Hematopoietic multipotent progenitor cell treated with erythropoietin and hydrocortisone succinate and interleukin-3 and kit ligand, for 8 days (in vitro differentiated cells): ENCODE measurements around the gene ACSM5.
"Not testable (repeated sequence)": the region's sequence is repeated elsewhere in the genome, so short reads cannot be mapped to it uniquely, and the experiment has no call there.

ENCODE experiments used
- DNase-seq: peaks from one replicate; pipeline ENCODE4 v3.0.0-alpha.2; 2015

The ACSM5 gene

GRCh38 chr16:20459227-20459626 lies 49.9 kb downstream of the ACSM5 start:
- not testable (repeated sequence) for DNase-seq

GRCh38 chr16:20460313-20460712 lies 51.0 kb downstream of the ACSM5 start:
- not testable (repeated sequence) for DNase-seq

GRCh38 chr16:20468954-20469353 lies 59.6 kb downstream of the ACSM5 start:
- not testable (repeated sequence) for DNase-seq

DNA sequence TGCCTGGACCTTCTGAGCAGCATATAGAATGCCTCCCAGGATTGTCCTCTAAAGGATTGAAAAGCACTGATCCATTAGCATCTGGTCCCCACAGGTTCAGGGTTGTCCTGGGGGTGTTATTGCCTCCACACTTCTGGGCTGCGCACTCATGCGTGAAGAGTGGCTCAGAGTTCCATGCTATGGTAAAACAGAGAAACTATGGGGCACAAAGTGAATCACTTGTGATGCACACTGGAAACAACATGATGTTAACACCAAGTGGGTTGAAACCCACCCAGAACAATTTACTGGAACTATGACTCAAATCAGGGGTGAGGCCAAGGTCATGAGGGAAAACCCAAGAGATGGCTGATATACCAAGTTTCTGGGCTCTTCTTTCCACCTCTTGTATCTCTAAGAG lies 60.6 kb downstream of the ACSM5 start:
- DNase-seq: not testable (repeated sequence)

- not testable (repeated sequence) for DNase-seq
Observed at GRCh38 chr16:20470732-20471131, 61.4 kb downstream of the ACSM5 start.

GRCh38 chr16:20477188-20477744 lies 67.9 kb downstream of the ACSM5 start:
- not testable (repeated sequence) for DNase-seq

GRCh38 chr16:20483989-20484388 lies 74.7 kb downstream of the ACSM5 start:
- not testable (repeated sequence) for DNase-seq

DNA sequence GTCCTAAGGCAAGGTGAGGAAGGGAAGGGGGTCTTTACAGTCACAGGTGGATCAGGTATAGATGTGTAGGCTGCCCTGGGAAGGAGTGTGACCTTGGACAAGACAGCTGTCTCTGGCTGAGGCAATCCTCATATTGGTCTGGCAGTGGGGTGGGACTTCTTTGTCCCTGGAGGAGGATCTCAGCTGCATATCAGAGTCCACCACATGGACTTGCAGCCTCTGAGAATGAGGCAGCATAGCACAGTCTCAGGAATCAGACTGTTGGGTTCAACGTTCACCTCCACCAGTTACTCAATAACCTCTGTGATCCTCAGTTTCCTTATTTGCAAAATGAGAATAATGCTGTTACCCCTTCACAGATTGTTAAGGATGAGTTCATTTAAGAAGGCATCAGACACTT lies 75.4 kb downstream of the ACSM5 start:
- no peak for DNase-seq

DNA sequence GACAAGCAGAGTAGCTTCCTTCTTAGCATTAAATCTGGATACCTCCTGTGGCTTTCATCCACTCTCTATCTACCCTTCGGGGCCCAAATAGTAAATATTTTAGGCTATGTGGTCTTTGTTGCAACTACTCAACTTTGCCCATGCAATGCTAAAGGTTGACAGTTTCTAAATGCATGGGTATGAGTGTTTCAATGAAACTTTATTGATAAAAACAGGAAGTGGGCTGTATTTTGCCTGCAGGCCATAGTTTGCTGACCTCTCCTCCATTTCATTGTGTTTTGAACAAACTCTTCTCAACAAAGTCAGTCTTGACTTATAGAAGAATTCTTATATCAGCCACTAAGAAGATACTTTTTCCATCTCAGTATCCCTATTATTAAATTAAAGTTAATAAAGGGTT lies 76.1 kb downstream of the ACSM5 start:
- DNase-seq: no peak
